Measurements from ENCODE around the gene ZNF710.

Gene ZNF710

GRCh38 chr15:90020021-90020735, 19.1 kb downstream of the ZNF710 start:
- DNase-seq: no peak

DNA sequence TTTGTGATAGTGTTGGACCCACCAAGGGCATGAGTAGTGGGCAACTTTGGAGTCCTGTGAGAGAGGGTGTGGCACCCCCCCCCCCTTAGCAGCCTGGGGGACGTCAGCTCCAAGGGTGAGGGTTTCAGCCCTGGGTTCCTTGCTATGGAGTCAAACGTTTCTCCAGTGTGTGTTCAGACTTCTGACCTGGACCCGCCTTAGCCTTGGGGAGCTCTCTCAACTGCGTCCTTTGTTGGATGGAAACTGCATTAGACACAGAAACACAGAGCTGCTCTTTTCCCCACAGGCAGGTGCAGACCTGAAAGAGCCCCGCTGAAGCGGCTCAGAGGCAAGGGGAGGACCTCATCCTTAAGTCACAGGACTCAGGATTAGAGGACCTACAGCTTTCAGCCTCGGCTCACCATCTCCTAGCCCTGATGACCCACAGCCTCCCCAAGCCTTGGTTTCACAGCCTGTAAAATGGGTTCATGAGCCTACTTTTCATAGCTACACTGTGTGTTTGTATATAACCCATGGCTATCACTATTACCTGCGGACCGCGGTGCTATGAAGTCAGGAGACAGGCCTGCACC, 19.9 kb downstream of the ZNF710 start:
- no peak for DNase-seq

DNA sequence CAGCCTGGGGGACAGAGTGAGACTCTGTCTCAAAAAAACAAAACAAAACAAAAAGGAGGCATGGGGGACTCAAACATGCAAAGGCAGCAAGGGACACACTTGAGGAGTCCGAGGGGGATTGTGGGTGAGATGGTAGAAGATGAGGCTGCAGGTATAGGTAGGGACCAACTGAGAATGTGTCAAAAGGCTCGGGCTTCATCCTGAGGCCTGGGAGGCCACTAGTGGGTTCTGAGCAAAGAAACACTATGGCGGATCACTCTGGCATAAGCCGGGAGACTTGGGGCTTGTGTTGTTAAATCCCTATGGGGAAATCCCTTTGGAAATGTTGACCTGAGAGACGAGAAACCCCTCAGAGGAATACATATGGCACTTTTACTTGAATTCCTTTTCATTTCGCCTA, 21.2 kb downstream of the ZNF710 start:
- DNase-seq: no peak

DNA sequence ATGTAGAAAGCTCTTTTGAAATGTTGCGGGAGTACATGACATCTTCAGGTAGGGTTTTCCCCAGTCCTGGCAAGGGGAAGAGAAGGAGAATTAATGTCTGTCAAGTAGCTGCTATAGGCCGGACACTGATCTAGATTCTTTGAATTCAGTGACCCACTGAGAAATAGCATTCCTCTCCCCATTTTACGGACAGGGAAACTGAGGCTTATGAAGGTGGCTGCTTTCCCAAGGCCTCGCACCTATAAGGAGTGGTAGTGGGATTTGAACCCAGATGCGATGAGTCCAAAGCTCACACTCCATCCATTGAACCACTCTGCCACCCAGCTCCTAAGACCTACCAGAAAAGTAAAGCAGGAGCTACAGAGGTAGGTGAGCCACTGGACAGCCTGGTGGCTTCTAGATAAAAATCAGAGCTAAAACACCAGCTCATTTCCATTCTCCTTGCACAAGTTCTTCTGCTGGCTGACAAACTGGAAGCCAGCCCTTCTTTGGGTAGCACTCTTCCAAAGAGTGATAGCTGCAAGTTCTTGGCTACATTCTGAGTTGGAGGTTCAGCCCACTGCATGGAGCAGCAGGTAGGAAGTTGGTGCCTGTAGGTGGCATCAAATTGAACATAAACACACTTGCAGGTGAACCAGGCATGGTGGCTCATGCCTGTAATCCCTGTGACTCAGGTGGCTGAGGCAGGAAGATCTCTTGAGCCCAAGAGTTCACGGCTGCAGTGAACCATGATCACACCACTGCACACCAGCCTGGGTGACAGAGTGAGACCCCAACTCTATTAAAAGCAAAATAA, 22.0 kb downstream of the ZNF710 start:
- DNase-seq: no peak

DNA sequence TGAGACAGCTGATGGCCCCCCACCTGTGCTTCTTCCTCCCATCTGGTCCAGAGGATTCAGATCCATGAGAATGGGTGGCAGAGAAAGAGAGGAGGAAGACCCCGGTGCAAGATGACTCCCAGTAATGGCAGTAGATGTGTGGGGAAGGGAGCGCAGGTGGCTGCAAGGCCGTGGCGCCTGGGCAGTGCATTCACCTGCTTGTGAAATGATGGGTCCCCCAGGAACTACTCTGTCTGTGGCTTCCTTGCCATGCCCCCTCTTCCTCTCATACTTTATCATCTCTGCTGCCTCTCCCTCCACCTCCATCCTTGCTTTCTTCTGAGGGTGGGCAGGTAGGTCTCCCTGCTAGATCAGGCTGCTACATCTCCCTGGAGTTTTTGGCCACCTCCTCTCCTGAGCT, 23.3 kb downstream of the ZNF710 start:
- DNase-seq: no peak

GRCh38 chr15:90025489-90026033, 24.4 kb downstream of the ZNF710 start:
- no peak for DNase-seq

DNA sequence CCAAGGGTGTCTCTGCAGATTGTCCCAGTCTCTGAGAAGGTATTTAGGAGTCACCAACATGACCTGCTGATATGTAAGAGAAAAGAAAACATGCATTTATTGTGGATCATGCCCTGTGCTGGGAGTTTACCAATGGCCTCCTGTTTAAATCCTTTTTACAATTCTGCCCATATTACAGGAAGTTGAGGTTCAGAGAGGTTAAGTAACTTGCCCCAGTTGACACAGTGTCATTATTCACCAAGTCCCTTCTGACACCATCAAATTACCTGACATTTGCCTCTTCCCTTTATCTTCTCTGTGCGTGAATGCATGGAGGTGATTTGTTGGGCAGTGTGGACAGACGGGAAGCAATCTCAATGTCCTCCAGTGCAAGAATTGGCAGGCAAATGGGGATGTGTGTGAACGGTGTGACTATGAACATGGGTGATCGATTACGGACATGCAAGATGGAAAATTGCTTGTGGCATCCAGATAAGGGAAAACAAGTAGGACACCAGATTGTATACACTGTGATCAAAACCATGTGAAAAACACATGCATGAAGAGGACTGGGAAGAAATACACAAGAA, 27.3 kb downstream of the ZNF710 start:
- no peak for DNase-seq

- no peak for DNase-seq
Measured at GRCh38 chr15:90029024-90029423, 27.9 kb downstream of the ZNF710 start.

GRCh38 chr15:90030376-90030775, 29.3 kb downstream of the ZNF710 start:
- no peak for DNase-seq

DNA sequence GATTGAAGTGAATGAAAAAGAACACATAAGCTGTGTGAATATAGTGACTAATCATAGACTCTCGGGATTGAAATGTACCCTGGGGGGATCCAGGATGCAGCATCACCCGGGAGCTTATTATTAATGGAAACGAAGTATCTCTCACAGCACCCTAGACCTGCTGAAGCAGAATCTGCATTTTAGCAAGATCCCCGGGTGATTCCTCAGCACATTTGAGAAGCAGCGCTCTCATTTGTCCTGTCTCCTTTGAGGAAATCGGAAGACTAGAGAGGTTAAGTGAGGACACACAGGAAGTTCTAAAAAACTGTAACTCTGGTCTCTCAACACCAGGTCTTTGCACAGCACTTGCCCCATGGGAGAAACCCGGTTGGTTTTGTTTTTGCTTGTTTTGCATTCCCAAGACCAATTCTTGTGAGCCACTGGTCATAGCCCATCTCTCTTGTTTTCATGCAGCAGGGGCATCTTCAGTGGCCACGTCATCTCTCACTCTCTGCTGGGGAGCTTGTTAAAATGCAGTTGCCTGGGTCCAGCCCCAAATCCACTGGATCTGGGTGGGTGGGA, 30.2 kb downstream of the ZNF710 start:
- DNase-seq: peak; percentile 39

- DNase-seq: no peak
Measured at GRCh38 chr15:90033006-90033405, 31.9 kb downstream of the ZNF710 start.

DNA sequence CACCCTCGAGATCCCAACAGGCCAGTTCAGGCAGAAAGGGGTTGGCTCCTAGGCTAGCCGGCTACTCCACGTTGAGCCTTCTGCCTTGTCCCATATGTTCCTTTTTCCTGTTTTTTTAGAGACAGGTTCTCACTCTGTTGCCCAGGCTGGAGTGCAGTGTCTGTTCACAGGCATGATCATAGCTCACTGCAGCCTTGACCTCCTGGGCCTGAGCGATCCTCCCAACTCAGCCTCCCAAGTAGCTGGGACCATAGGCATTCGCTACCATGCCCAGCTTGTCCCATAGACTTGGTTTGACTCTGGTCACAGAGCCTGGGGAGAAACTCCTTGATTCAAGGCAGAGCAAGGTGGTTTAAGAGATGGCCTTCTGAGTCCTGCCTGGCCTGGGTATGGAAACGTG, 32.3 kb downstream of the ZNF710 start:
- no peak for DNase-seq

GRCh38 chr15:90035095-90035839, 34.1 kb downstream of the ZNF710 start:
- DNase-seq: no peak

- DNase-seq: no peak
Measured at GRCh38 chr15:90035840-90036230, 34.7 kb downstream of the ZNF710 start.

DNA sequence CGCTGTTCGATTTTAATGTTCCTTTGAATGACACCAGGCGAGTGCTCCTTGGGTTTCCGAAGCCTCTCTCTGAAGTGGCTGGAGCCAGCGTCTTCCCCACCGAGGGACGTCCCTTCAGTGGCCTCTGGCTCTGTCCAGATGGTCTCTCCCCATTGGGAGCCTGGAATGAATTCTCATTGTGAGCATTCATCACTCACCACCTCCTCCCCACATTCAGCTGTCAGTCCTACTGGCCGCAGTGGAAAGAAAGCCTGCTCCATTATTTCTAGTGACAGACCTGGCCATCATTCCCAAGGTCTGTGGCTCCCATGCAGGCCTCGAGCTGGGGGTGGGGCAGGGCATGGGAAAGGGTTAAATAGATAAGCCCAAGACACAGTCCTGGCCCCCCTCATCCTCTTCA, 35.2 kb downstream of the ZNF710 start:
- DNase-seq: no peak

DNA sequence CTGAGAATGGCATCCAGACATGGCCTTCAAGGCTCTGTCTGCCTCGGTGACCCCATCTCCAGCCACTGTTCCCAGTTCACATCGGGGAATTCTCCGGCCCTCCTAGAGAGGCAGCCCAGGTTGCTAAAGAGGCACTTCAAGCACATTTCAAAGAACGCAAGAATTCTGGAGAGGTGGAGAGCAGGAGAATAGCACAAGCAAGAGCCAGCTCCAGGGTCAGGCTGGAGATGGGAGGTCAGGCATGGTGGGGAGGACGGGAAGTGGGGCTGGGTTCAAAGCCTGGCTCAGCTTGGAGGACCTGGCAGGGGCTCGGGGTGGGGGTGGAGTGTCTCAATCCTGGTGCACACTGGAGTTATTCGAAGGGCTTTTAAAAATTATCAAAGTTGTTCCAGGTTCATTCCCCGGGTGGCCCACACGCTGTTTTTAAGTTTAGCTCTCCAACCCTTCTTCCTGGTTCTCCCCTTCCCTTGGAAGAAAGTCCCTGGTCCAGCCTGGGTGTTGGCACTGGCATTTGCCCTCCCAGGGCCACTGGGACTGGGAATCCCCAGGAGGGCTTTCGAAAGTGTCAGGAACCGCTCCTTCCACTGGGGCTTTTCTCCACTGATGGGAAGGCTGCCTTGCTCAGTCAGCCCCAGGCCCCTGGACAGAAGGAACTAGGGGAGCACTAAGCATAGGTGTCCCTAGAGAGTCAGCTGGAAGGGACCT, 35.8 kb downstream of the ZNF710 start:
- DNase-seq: no peak

DNA sequence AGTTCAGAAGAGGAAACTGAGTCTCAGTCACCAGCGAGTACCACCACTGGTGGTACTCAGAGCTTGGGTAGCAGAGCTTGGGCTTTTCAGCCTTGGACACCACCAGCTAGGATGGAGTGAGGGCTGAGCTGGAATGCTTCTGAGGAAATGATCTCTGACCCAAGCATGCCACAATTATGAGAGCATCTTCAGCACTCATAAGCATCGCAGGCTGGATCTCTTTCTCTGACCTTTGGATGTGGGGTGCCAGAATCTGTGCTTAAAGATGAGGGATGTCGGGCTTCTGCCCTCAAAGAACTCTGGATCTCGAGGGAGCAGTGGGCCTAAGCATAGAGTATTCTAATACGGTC, 36.4 kb downstream of the ZNF710 start:
- DNase-seq: no peak

DNA sequence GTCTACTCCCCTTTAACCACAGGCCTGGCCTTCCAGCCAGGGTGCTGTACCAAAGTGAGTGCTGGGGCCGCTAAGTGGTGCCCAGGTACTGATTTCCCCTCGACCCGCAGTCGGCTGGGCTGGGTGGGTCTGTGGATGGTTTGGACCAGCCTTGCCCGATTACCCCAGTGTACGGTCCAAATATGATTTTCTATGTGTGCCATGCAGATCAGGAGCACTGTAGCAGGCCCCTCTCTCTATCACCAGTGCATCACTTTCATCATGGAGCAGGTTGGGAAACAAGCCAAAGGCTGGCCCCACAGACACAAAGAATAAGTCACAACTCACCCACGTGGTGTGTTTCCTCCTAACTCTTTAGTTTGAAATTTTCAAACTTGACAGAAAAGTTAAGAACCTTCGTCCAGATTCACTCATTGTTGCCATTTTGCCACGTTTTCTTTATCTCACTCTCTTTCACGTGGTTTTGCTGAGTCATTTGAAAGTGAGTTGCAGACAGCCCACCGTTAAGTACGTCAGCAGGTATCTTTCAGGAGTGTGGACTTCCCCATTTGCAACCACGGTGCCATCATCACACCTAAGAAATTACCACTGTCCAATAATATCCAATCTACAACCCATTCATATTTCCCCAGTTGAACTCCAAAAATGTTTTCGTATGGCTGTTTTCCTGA, 37.0 kb downstream of the ZNF710 start:
- peak; percentile 90 for DNase-seq

DNA sequence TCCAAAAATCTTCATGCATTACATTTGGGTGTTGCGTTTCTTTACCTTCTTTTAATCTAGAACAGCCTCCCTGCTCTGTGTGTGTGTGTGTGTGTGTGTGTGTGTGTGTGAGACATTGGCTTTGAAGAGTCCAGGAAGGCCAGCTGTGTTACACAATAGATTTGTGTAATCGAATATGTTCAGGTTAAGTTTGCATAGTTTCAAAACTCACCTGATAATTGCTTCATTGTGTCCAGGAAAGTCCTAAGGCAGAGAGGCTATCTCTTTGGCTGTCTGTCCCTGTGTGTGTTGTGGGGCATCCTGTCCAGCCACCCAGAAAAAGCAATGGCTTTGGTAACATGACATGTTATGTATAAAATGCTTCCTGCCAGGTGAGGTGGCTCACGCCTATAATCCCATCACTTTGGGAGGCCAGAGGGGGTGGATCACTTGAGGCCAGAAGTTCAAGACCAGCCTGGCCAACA, 37.5 kb downstream of the ZNF710 start:
- no peak for DNase-seq

- DNase-seq: no peak
Measured at GRCh38 chr15:90039996-90040395, 38.9 kb downstream of the ZNF710 start.

DNA sequence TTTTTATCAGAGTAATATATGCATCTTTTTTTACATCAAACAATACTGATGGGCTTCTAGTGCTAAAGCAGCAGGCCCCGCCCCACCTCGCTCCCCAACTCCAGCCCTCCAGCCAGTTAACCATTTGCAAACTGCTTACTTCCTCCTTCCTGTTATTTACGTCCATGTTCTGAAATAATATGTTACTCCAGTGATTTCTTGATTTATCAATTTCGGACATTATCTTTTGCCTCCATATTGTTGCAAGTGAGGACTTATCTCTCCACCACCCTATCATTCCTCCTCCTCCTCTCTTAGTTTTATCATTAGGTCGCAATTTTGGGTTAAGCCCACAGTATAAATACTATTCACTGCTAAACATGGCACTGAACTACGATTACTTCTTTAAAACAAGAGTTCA, 39.5 kb downstream of the ZNF710 start:
- DNase-seq: no peak
